Effector memory CD4-positive, alpha-beta T cell (primary cell): ENCODE data around the gene BAX.

ENCODE experiments used
- DNase-seq, 3 donors: peaks; one replicate each; pipeline ENCODE4 v3.0.0-alpha.2; 2020
- H3K27ac ChIP-seq: 2 replicates; pipeline ENCODE4 v1.7.0; 2013; ENCODE audit warnings: mild to moderate bottlenecking, low read length, moderate library complexity; ENCODE audit not compliant: insufficient read depth, poor library complexity, severe bottlenecking
- H3K27me3 ChIP-seq: replicated peaks from 2 replicates; pipeline ENCODE4 v1.7.0; 2013; ENCODE audit warnings: mild to moderate bottlenecking, low read length; ENCODE audit not compliant: insufficient read depth, control insufficient read depth, poor library complexity, severe bottlenecking
- H3K36me3 ChIP-seq: 2 replicates; pipeline ENCODE4 v1.7.0; 2013; ENCODE audit warnings: mild to moderate bottlenecking, low read length, moderate library complexity; ENCODE audit not compliant: control insufficient read depth, insufficient read depth
- H3K4me1 ChIP-seq: 2 replicates; pipeline ENCODE4 v1.7.0; 2013; ENCODE audit warnings: low read length, mild to moderate bottlenecking; ENCODE audit not compliant: control insufficient read depth, insufficient read depth, poor library complexity, severe bottlenecking
- H3K4me3 ChIP-seq: 2 replicates; pipeline ENCODE4 v1.7.0; 2013; ENCODE audit warnings: low read length, low read depth, mild to moderate bottlenecking; ENCODE audit not compliant: insufficient read depth, poor library complexity, severe bottlenecking
- H3K9me3 ChIP-seq: 2 replicates; pipeline ENCODE4 v1.7.0; 2013; ENCODE audit warnings: mild to moderate bottlenecking, low read length, moderate library complexity; ENCODE audit not compliant: control insufficient read depth

BAX gene

DNA sequence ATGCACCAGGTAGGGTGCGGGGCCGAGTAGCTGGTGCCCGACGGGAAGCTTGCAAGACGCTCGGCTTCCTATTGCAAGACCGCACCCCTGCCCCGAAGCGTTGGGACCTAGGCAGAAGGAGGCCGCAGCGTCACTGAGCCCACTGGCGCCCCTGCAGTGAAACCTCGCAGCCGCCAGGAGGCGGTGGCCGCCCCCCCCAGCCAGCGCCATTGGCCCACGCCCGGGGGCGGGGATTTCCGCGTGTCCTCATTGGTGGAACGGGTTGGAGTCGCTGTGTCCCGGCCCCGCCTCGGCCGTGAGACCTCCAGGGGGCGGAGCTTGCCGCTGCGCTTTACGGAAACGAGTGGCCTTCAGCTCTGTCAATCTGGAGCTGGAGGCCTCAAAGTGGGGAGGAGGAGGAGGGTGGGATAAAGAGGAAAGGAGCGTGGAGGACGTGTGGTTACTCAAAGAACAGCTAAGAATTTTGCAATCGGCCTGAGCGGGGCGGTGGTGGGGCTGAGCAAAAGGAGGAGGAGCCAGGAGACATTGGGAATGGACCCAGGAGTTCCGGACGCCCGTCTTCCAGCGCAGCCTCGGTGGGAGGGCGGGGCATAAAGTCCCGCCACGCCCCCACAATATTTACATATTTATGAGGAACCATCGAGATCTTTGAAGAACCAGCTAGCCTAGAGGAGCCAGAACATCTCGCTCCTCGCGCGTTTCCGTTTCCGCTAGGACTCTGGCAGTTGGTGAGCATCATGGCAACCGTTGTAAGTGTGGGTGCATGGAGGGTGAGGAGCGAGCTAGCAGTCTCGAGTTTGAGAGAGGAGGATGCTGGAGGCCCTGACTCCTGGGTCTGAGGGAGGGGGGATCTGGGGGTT, 38.7 kb downstream of the BAX start, which contains the start of the genes GYS1 and RUVBL2:
TSS of gene GYS1 (minus strand) at position 135 of the 860 bp plus-strand sequence. CDS start 197 bp downstream, outside the sequence.
TSS of gene RUVBL2 (plus strand) at position 713 of the 860 bp plus-strand sequence. CDS start at position 738, 25 bp downstream.
- H3K9me3 ChIP-seq: no peaks in the 10 kb centered on the region
- H3K4me1 ChIP-seq: peaks cover 26% of the 10 kb centered on the region
- no peaks in the 10 kb centered on the region for H3K27me3 ChIP-seq
- peaks cover 3% of the 10 kb centered on the region for H3K36me3 ChIP-seq
- H3K4me3 ChIP-seq: peak within 1 kb of the TSS; percentile 72
- peak; percentile 98 for DNase-seq
- peak within 1 kb of the TSS; percentile 82 for H3K27ac ChIP-seq

GRCh38 chr19:48994035-48994386, 39.3 kb downstream of the BAX start:
- no peaks in the 10 kb centered on the region for H3K9me3 ChIP-seq
- peak overlapping the region; percentile 72 for H3K4me3 ChIP-seq
- no peaks in the 10 kb centered on the region for H3K36me3 ChIP-seq
- no peaks in the 10 kb centered on the region for H3K27me3 ChIP-seq
- no peak for DNase-seq
- H3K27ac ChIP-seq: peak overlapping the region; percentile 82
- H3K4me1 ChIP-seq: peaks cover 26% of the 10 kb centered on the region

DNA sequence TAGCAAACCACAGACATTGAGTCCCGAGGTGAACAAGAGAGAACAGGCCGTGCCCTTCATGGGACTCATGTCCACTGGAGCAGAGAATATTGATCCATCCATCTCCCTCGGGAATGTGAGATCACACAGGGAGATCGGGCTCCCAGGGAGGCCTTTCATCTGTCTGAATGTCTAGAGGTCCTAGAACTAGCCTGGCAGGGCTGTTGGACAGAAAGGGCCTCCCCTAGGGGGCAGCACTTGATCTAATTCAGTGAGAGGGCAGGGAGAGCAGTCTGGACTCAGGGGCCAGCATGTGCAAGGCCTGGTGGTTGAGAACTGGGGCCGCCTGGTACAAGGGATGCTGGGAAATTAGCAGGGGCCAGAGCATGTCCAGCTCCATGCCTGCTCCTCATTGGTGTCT, 43.3 kb downstream of the BAX start:
- Histone ChIP-seq H3K4me1 (peaks cover 8% of the 10 kb centered on the region), H3K9me3 (no peaks in the 10 kb centered on the region), H3K27ac (no peak overlapping the region), H3K27me3 (no peaks in the 10 kb centered on the region), H3K4me3 (no peak overlapping the region), H3K36me3 (peaks cover 2% of the 10 kb centered on the region)
- DNase-seq: peak in 1 of 3 donors; percentile 18

DNA sequence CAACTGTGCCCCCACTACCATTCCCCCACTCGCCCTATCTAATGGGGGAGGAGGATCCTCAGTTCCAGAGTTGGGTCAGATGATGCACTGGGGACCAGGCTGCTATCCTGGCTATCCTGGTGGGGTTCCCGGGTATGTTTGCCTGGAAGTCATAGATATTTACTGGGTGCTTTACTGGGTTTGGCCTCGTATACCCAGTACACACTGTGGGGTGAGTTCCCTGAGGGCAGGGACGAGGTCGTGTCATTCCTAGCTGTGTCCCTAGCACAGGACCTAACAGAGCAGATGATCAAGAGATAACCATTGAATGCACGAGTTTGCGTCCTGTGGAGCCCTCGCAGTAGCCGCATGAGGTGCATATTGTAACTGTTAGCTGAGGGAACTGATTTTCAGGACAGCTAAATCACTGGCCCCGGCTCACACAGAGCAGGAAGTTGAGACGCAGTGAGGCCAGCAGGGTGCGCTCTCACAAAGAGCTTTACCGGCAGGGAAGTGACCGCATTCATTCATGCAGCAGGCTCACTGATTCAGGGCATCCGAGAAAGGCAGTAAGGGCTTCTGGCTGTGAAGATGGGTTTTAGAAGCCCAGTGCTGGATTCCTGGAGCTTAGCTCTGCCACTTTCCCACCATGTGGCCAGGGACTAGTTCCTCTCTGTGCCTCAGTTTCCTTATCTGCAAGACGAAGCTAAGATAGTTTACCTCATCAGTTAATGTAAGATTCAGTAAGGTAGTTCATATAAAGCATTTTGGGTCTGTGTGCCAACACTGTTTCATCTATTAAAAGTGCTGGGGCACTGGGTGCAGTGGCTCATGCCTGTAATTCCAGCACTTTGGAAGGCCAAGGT, 45.0 kb downstream of the BAX start:
- Histone ChIP-seq H3K36me3 (peaks cover 17% of the 10 kb centered on the region), H3K4me1 (no peaks in the 10 kb centered on the region), H3K9me3 (no peaks in the 10 kb centered on the region), H3K27ac (no peak overlapping the region), H3K27me3 (no peaks in the 10 kb centered on the region), H3K4me3 (no peak overlapping the region)
- DNase-seq: peak; percentile 42 to 54 (median 42)

DNA sequence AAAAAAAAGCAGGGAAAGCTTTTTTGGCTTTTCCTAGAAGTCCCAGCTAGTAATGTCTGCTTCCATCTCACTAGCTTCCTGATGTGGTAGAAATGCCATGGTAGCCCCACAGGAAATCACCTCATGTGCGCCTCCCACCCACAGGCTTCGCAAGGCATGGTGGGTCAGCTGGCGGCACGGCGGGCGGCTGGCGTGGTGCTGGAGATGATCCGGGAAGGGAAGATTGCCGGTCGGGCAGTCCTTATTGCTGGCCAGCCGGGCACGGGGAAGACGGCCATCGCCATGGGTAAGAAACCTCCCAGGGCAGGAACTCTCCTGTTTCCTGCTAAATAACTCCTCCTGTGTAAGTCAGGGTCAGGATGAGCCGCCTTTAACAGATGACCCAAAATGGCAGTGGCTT, 49.5 kb downstream of the BAX start:
- H3K27me3 ChIP-seq: no peaks in the 10 kb centered on the region
- no peaks in the 10 kb centered on the region for H3K4me1 ChIP-seq
- no peak overlapping the region for H3K27ac ChIP-seq
- H3K36me3 ChIP-seq: peaks cover 40% of the 10 kb centered on the region
- no peak overlapping the region for H3K4me3 ChIP-seq
- DNase-seq: no peak
- H3K9me3 ChIP-seq: no peaks in the 10 kb centered on the region

GRCh38 chr19:49004964-49005614, 50.4 kb downstream of the BAX start:
- DNase-seq: no peak
- Histone ChIP-seq H3K27ac (no peak overlapping the region), H3K9me3 (no peaks in the 10 kb centered on the region), H3K4me3 (no peak overlapping the region), H3K36me3 (peaks cover 48% of the 10 kb centered on the region), H3K27me3 (no peaks in the 10 kb centered on the region), H3K4me1 (no peaks in the 10 kb centered on the region)

- Histone ChIP-seq H3K36me3 (peaks cover 58% of the 10 kb centered on the region), H3K4me3 (no peak overlapping the region), H3K9me3 (no peaks in the 10 kb centered on the region), H3K27me3 (no peaks in the 10 kb centered on the region), H3K27ac (no peak overlapping the region), H3K4me1 (no peaks in the 10 kb centered on the region)
- DNase-seq: no peak
Measured at GRCh38 chr19:49006905-49007304, 52.2 kb downstream of the BAX start.

- Histone ChIP-seq H3K36me3 (peaks cover 43% of the 10 kb centered on the region), H3K9me3 (no peaks in the 10 kb centered on the region), H3K4me3 (no peak overlapping the region)
Measured at GRCh38 chr19:49009828-49010227, 55.2 kb downstream of the BAX start.

GRCh38 chr19:49010453-49010852, 55.8 kb downstream of the BAX start:
- no peak overlapping the region for H3K27ac ChIP-seq
- no peak for DNase-seq
- H3K27me3 ChIP-seq: no peaks in the 10 kb centered on the region
- H3K36me3 ChIP-seq: peaks cover 37% of the 10 kb centered on the region
- no peaks in the 10 kb centered on the region for H3K9me3 ChIP-seq
- H3K4me1 ChIP-seq: no peaks in the 10 kb centered on the region
- H3K4me3 ChIP-seq: no peak overlapping the region

More at GRCh38 chr19:49009828-49010227, 55.2 kb downstream of the BAX start:
- H3K27me3 ChIP-seq: no peaks in the 10 kb centered on the region
- H3K4me1 ChIP-seq: no peaks in the 10 kb centered on the region
- H3K27ac ChIP-seq: no peak overlapping the region
- no peak for DNase-seq
